GM10266 (cell line): Measurements from ENCODE around the gene MYL4.

ENCODE experiments used
- DNase-seq: peaks from one replicate; pipeline ENCODE4 v3.0.0; 2012; ENCODE audit errors: extremely low spot score
- CTCF ChIP-seq: IDR thresholded peaks from 2 replicates; pipeline ENCODE4 v1.5.1; 2012; ENCODE audit warnings: mild to moderate bottlenecking, low read depth; ENCODE audit not compliant: control insufficient read depth, insufficient read depth; ENCODE audit errors: missing control alignments

The MYL4 gene

GRCh38 chr17:47199627-47200324, 9.4 kb upstream of the MYL4 start:
- DNase-seq: no peak
- TF ChIP-seq CTCF: no peak

- DNase-seq: no peak
- TF ChIP-seq CTCF: no peak
Measured at GRCh38 chr17:47200325-47200664, 8.9 kb upstream of the MYL4 start.

- no peak for TF ChIP-seq CTCF
- DNase-seq: no peak
Measured at GRCh38 chr17:47201166-47201565, 8.0 kb upstream of the MYL4 start.

GRCh38 chr17:47203984-47204721, 5.0 kb upstream of the MYL4 start:
- TF ChIP-seq CTCF: no peak
- no peak for DNase-seq

GRCh38 chr17:47204722-47205418, 4.3 kb upstream of the MYL4 start:
- peak; percentile 50 for DNase-seq
- TF ChIP-seq CTCF: no peak

- peak; percentile 50 for DNase-seq
Measured at GRCh38 chr17:47205419-47205963, 3.7 kb upstream of the MYL4 start.

More at GRCh38 chr17:47205419-47205963, 3.7 kb upstream of the MYL4 start:
- no peak for TF ChIP-seq CTCF
